Trophoblast cell (in vitro differentiated cells and primary cell): ENCODE results near the gene SNX18.
A peak's percentile ranks its signal among the peaks of the same experiment; 100 is the strongest.

ENCODE experiments used
- DNase-seq, 2 donors: peaks; one replicate each; pipeline ENCODE4 v3.0.0-alpha.2; 2016
- H2AFZ ChIP-seq: 2 replicates; pipeline ENCODE4 v1.6.1; 2013; ENCODE audit warnings: low read length, moderate library complexity, mild to moderate bottlenecking; ENCODE audit not compliant: insufficient read depth, poor library complexity
- H2AK5ac ChIP-seq: 2 replicates; pipeline ENCODE4 v1.6.1; 2013; ENCODE audit warnings: mild to moderate bottlenecking, low read length
- H2BK120ac ChIP-seq: 2 replicates; pipeline ENCODE4 v1.6.1; 2013; ENCODE audit warnings: low read length, mild to moderate bottlenecking, moderate library complexity; ENCODE audit not compliant: insufficient read depth, poor library complexity
- H2BK12ac ChIP-seq: 2 replicates; pipeline ENCODE4 v1.6.1; 2013; ENCODE audit warnings: mild to moderate bottlenecking, low read length, moderate library complexity
- H2BK5ac ChIP-seq: 2 replicates; pipeline ENCODE4 v1.6.1; 2013; ENCODE audit warnings: low read length, low read depth, moderate library complexity, mild to moderate bottlenecking; ENCODE audit not compliant: poor library complexity
- H3K14ac ChIP-seq: 2 replicates; pipeline ENCODE4 v1.6.1; 2013; ENCODE audit warnings: mild to moderate bottlenecking, low read length
- H3K18ac ChIP-seq: 2 replicates; pipeline ENCODE4 v1.6.1; 2013; ENCODE audit warnings: mild to moderate bottlenecking, low read length
- H3K23ac ChIP-seq: 2 replicates; pipeline ENCODE4 v1.6.1; 2013; ENCODE audit warnings: low read length
- H3K27ac ChIP-seq: 2 replicates; pipeline ENCODE4 v1.5.1; 2013; ENCODE audit warnings: low read depth, mild to moderate bottlenecking, inconsistent platforms, low read length, moderate library complexity
- H3K27me3 ChIP-seq: 2 replicates; pipeline ENCODE4 v1.6.1; 2013; ENCODE audit warnings: inconsistent platforms, mild to moderate bottlenecking, low read length, moderate library complexity; ENCODE audit not compliant: insufficient read depth
- H3K36me3 ChIP-seq, 2 experiments: 1 replicate in 1 of 2; 2 replicates in 1 of 2; pipeline ENCODE4 v1.6.1; 2013; ENCODE audit warnings: low read length in 2 of 2, mild to moderate bottlenecking in 2 of 2, moderate library complexity in 1 of 2; ENCODE audit not compliant: insufficient read depth in 2 of 2, control insufficient read depth in 1 of 2
- H3K4ac ChIP-seq: 2 replicates; pipeline ENCODE4 v1.6.1; 2013; ENCODE audit warnings: low read depth, mild to moderate bottlenecking, low read length, moderate library complexity
- H3K4me1 ChIP-seq, 2 experiments: 1 replicate in 1 of 2; 2 replicates in 1 of 2; pipeline ENCODE4 v1.6.1; 2013; ENCODE audit warnings: low read length in 2 of 2, mild to moderate bottlenecking in 2 of 2, moderate library complexity in 1 of 2; ENCODE audit not compliant: insufficient read depth in 2 of 2, control insufficient read depth in 1 of 2
- H3K4me2 ChIP-seq: 2 replicates; pipeline ENCODE4 v1.6.1; 2013; ENCODE audit warnings: inconsistent platforms, mild to moderate bottlenecking, low read length, moderate library complexity
- H3K4me3 ChIP-seq: 2 replicates; pipeline ENCODE4 v1.5.1; 2013; ENCODE audit warnings: mild to moderate bottlenecking, low read depth, low read length, inconsistent platforms
- H3K79me1 ChIP-seq: one replicate; pipeline ENCODE4 v1.6.1; 2013; ENCODE audit warnings: low read length
- H3K79me2 ChIP-seq: 2 replicates; pipeline ENCODE4 v1.6.1; 2013; ENCODE audit warnings: low read length, mild to moderate bottlenecking; ENCODE audit not compliant: control insufficient read depth, insufficient read depth, poor library complexity
- H3K9ac ChIP-seq: 2 replicates; pipeline ENCODE4 v1.6.1; 2013; ENCODE audit warnings: mild to moderate bottlenecking, low read length
- H3K9me3 ChIP-seq: 2 replicates; pipeline ENCODE4 v1.6.1; 2013; ENCODE audit warnings: low read depth, mild to moderate bottlenecking, control low read depth, inconsistent platforms, low read length; ENCODE audit not compliant: insufficient read depth
- H4K12ac ChIP-seq: 2 replicates; pipeline ENCODE4 v1.6.1; 2013; ENCODE audit warnings: low read depth, mild to moderate bottlenecking, low read length, moderate library complexity
- H4K8ac ChIP-seq: 2 replicates; pipeline ENCODE4 v1.6.1; 2013; ENCODE audit warnings: low read depth, mild to moderate bottlenecking, low read length, moderate library complexity
- H4K91ac ChIP-seq: one replicate; pipeline ENCODE4 v1.6.1; 2013; ENCODE audit warnings: low read depth, mild to moderate bottlenecking, low read length, moderate library complexity
- WGBS: extraction: QIAGEN DNeasy Blood & Tissue Kit; methylation state at CpG from one replicate; pipeline ENCODE4 v1.1.7; 2013; ENCODE audit warnings: missing lambda C conversion rate; ENCODE audit not compliant: insufficient read length, insufficient coverage; ENCODE audit errors: extremely low coverage; 5-methylcytosine and 5-hydroxymethylcytosine counted together

Gene SNX18

GRCh38 chr5:54567996-54568395, 50.4 kb downstream of the SNX18 start:
- H4K91ac ChIP-seq: no peak overlapping the region
- H3K36me3 ChIP-seq: no peaks in the 10 kb centered on the region
- H2BK5ac ChIP-seq: no peak overlapping the region
- no peak overlapping the region for H3K18ac ChIP-seq
- no peak overlapping the region for H2BK120ac ChIP-seq
- no peak overlapping the region for H4K8ac ChIP-seq
- no peak overlapping the region for H3K4me3 ChIP-seq
- H3K14ac ChIP-seq: no peak overlapping the region
- H3K4ac ChIP-seq: no peak overlapping the region
- no CpG with 5 or more reads among the region's 2 CpGs for WGBS
- H3K79me2 ChIP-seq: no peaks in the 10 kb centered on the region
- H3K4me1 ChIP-seq: peaks cover 2% of the 10 kb centered on the region in 2 experiments
- no peak overlapping the region for H3K23ac ChIP-seq
- no peak overlapping the region for H4K12ac ChIP-seq
- no peak overlapping the region for H3K27ac ChIP-seq
- H2AK5ac ChIP-seq: no peak overlapping the region
- H2BK12ac ChIP-seq: no peak overlapping the region
- no peaks in the 10 kb centered on the region for H3K79me1 ChIP-seq
- no peak overlapping the region for H3K4me2 ChIP-seq
- H3K9ac ChIP-seq: no peak overlapping the region
- H2AFZ ChIP-seq: no peak overlapping the region
- no peaks in the 10 kb centered on the region for H3K27me3 ChIP-seq
- DNase-seq: no peak
- no peaks in the 10 kb centered on the region for H3K9me3 ChIP-seq

- no CpG with 5 or more reads among the region's 5 CpGs for WGBS
- Histone ChIP-seq H3K4me3 (no peak overlapping the region), H3K4me2 (no peak overlapping the region), H2BK5ac (no peak overlapping the region), H2AFZ (no peak overlapping the region), H3K4me1 (peaks cover 2% of the 10 kb centered on the region in 2 experiments), H4K12ac (no peak overlapping the region), H3K79me1 (no peaks in the 10 kb centered on the region), H2BK120ac (no peak overlapping the region), H3K9me3 (no peaks in the 10 kb centered on the region), H3K4ac (no peak overlapping the region), H2BK12ac (no peak overlapping the region), H3K18ac (no peak overlapping the region), H2AK5ac (no peak overlapping the region), H3K9ac (no peak overlapping the region), H3K79me2 (no peaks in the 10 kb centered on the region), H3K23ac (no peak overlapping the region), H3K36me3 (no peaks in the 10 kb centered on the region), H4K8ac (no peak overlapping the region), H3K27ac (no peak overlapping the region), H3K27me3 (no peaks in the 10 kb centered on the region), H4K91ac (no peak overlapping the region), H3K14ac (no peak overlapping the region)
- peak in 1 of 2 donors; percentile 21 for DNase-seq
Observed at GRCh38 chr5:54570916-54571315, 53.4 kb downstream of the SNX18 start.

- H3K9me3 ChIP-seq: no peaks in the 10 kb centered on the region
- no CpG with 5 or more reads among the region's 5 CpGs for WGBS
Observed at GRCh38 chr5:54571462-54571861, 53.9 kb downstream of the SNX18 start.

GRCh38 chr5:54573812-54574489, 56.4 kb downstream of the SNX18 start:
- Histone ChIP-seq H3K9ac (no peak overlapping the region), H2AFZ (no peak overlapping the region), H3K9me3 (no peaks in the 10 kb centered on the region), H3K14ac (no peak overlapping the region), H3K23ac (no peak overlapping the region), H3K27ac (no peak overlapping the region), H2BK120ac (no peak overlapping the region), H4K91ac (no peak overlapping the region), H3K4me3 (no peak overlapping the region), H4K12ac (no peak overlapping the region), H3K4me1 (peaks cover 2% of the 10 kb centered on the region in 2 experiments), H3K18ac (no peak overlapping the region), H4K8ac (no peak overlapping the region), H3K4ac (no peak overlapping the region), H2BK12ac (no peak overlapping the region), H2AK5ac (no peak overlapping the region), H3K79me2 (no peaks in the 10 kb centered on the region), H3K79me1 (no peaks in the 10 kb centered on the region), H3K27me3 (no peaks in the 10 kb centered on the region), H2BK5ac (no peak overlapping the region), H3K36me3 (no peaks in the 10 kb centered on the region), H3K4me2 (no peak overlapping the region)
- peak in 1 of 2 donors; percentile 12 for DNase-seq
- no CpG with 5 or more reads among the region's 4 CpGs for WGBS

More at GRCh38 chr5:54571462-54571861, 53.9 kb downstream of the SNX18 start:
- Histone ChIP-seq H3K4me2 (no peak overlapping the region), H2BK120ac (no peak overlapping the region), H4K12ac (no peak overlapping the region), H3K9ac (no peak overlapping the region), H3K79me1 (no peaks in the 10 kb centered on the region), H4K8ac (no peak overlapping the region), H2AK5ac (no peak overlapping the region), H3K4me1 (peaks cover 2% of the 10 kb centered on the region in 2 experiments), H2BK5ac (no peak overlapping the region), H2BK12ac (no peak overlapping the region), H4K91ac (no peak overlapping the region), H3K23ac (no peak overlapping the region), H3K36me3 (no peaks in the 10 kb centered on the region), H3K4me3 (no peak overlapping the region), H3K27me3 (no peaks in the 10 kb centered on the region), H3K18ac (no peak overlapping the region), H3K79me2 (no peaks in the 10 kb centered on the region), H3K14ac (no peak overlapping the region), H3K27ac (no peak overlapping the region), H2AFZ (no peak overlapping the region), H3K4ac (no peak overlapping the region)
- peak; percentile 53 to 85 for DNase-seq
